Progenitor cell of endocrine pancreas (in vitro differentiated cells): ENCODE measurements around the gene DUS1L. TPM values are rescaled to one million over a fixed set of nuclear protein-coding genes. Genes with fewer than 3 reads are reported as not detected.

Experiments
- DNase-seq: peaks from one replicate; pipeline ENCODE4 v3.0.0; 2021; ENCODE audit warnings: low spot score; ENCODE audit not compliant: unreplicated experiment
- H3K27ac Mint-ChIP-seq: 2 replicates; pipeline ENCODE4 v1.8.0; 2021; ENCODE audit warnings: mild to moderate bottlenecking, moderate library complexity, mixed read lengths
- H3K27me3 Mint-ChIP-seq: 2 replicates; pipeline ENCODE4 v1.8.0; 2021; ENCODE audit warnings: mixed read lengths
- H3K36me3 Mint-ChIP-seq: 2 replicates; pipeline ENCODE4 v1.8.0; 2022; ENCODE audit warnings: mixed read lengths; ENCODE audit not compliant: insufficient read depth
- H3K4me1 Mint-ChIP-seq: 2 replicates; pipeline ENCODE4 v1.8.0; 2021; ENCODE audit warnings: low read depth, mixed read lengths
- H3K4me3 Mint-ChIP-seq: 2 replicates; pipeline ENCODE4 v1.8.0; 2021; ENCODE audit warnings: low read depth, mild to moderate bottlenecking, moderate library complexity, mixed read lengths
- H3K9me3 Mint-ChIP-seq: 2 replicates; pipeline ENCODE4 v1.8.0; 2021; ENCODE audit warnings: low read depth, mixed read lengths
- total RNA-seq: library from RNA; stranded (reverse); gene quantifications from 2 replicates; pipeline ENCODE4 v1.2.1, GENCODE V29; 2021
- TF ChIP-seq, protein P1 (sequence below): fragments of 200-600 bp; sonication (generic); IDR thresholded peaks from one replicate; pipeline ENCODE4 v1.5.0; 2021; ENCODE audit warnings: antibody characterized with exemption, mild to moderate bottlenecking; ENCODE audit not compliant: unreplicated experiment

Gene DUS1L
- total RNA-seq, 1 donor from 2014 or later, result 93.8 TPM

DNA sequence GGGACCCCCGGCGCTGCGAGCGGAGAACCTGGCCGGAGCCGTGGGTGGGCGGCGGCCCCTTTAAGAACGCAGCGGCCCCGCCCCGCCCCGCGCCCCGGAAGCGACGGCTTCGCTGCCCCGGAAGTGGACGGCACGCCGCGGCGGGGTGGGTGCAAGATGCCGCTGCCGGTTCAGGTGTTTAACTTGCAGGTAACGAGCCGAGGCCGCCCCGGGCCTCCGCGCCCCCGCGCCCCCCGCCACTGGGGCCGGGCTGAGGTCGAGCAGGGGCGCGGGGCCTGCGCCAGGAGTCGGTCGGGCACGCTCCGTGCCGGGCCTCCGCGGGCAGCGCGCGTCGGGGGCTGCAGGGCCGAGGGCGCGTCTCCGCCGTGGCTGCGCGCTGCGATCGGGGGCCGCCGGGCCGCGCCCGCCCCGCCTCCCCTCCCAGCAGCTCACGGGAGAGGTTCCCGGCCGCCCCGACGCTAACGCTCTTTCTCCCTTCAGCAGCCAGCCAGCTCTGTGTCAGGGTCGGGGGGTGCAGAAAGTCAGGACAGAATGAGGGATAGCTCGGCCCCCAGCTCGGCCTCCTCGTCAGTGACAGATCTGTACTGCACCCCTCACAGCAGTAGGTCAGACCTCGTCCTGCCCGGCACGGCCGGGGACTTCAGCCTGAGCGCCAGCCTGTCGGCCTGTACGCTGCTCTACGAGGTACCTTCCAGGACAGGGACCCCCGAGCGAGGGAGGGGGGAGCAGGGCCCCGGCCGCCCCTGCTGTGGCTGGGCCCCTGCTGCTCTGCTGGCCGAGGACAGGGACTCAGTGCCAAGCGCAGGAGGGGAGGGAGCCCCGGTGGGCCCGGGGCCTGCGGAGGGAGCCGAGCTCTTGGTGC is 13.6 kb downstream of the DUS1L start, which contains the start of the genes GPS1 and RFNG:
Gene GPS1, plus strand, starts transcription at position 123 of the 862 bp plus-strand sequence. Its CDS starts 34 bp downstream, at position 157.
Gene RFNG, minus strand, starts transcription at position 36 of the 862 bp plus-strand sequence. CDS start 45 bp downstream, outside the sequence.
- H3K4me1 Mint-ChIP-seq, result peaks cover 9% of the 10 kb centered on the region
- peak; percentile 67 for DNase-seq
- H3K36me3 Mint-ChIP-seq, result peaks cover 7% of the 10 kb centered on the region
- peak within 1 kb of the TSS; percentile 91 for H3K27ac Mint-ChIP-seq
- no peaks in the 10 kb centered on the region for H3K9me3 Mint-ChIP-seq
- TF ChIP-seq, protein P1, sequence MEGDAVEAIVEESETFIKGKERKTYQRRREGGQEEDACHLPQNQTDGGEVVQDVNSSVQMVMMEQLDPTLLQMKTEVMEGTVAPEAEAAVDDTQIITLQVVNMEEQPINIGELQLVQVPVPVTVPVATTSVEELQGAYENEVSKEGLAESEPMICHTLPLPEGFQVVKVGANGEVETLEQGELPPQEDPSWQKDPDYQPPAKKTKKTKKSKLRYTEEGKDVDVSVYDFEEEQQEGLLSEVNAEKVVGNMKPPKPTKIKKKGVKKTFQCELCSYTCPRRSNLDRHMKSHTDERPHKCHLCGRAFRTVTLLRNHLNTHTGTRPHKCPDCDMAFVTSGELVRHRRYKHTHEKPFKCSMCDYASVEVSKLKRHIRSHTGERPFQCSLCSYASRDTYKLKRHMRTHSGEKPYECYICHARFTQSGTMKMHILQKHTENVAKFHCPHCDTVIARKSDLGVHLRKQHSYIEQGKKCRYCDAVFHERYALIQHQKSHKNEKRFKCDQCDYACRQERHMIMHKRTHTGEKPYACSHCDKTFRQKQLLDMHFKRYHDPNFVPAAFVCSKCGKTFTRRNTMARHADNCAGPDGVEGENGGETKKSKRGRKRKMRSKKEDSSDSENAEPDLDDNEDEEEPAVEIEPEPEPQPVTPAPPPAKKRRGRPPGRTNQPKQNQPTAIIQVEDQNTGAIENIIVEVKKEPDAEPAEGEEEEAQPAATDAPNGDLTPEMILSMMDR, result no peak
- H3K27me3 Mint-ChIP-seq, result no peaks in the 10 kb centered on the region
- H3K4me3 Mint-ChIP-seq, result peak within 1 kb of the TSS; percentile 88

DNA sequence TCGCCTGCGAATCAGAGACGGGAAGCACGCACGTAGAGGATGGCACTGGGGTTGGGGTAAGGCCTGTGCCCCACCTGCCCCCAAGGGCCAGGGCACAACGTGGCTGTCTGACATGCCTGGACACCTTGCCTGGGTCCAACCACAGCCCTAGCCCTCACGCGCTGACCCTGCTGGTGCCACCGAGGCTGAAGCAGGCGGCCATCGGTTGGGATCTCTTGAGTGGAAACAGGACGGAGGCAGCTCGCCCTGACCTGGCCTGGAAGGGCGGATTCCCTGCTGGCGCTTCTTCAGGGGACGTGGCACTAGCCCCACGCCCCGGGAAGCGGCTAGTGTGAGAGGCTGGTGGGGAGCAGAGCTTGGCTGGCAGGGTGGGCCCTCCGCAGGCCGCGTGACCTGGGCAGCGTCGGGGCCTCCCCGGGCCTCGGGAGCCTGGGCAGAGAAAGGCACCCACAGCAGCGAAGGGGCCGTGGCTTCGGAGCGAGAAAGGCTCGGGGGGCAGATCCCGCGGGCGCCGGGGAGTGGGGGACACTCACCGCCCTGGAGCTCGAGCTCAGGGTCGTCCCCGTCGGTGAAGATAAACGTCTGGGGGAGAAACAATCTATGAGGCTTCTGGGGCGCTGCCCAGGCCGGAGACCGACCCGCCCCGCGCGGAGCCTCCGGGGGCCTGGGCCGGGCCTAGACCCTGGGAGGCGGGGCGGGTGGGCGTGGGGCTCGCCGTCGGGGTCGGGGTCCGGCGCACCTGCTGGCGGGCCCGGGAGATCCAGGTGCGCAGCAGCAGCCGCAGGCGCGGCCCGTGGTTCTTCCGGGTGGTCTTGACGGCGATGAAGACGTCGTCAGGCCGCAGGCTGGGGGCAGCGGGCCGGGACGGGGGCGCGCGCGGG is 14.6 kb downstream of the DUS1L start:
- H3K27ac Mint-ChIP-seq, result peak overlapping the region; percentile 91
- no peak for DNase-seq
- peaks cover 9% of the 10 kb centered on the region for H3K4me1 Mint-ChIP-seq
- H3K27me3 Mint-ChIP-seq, result no peaks in the 10 kb centered on the region
- H3K9me3 Mint-ChIP-seq, result no peaks in the 10 kb centered on the region
- peaks cover 10% of the 10 kb centered on the region for H3K36me3 Mint-ChIP-seq
- TF ChIP-seq, protein P1, result no peak
- peak overlapping the region; percentile 88 for H3K4me3 Mint-ChIP-seq

DNA sequence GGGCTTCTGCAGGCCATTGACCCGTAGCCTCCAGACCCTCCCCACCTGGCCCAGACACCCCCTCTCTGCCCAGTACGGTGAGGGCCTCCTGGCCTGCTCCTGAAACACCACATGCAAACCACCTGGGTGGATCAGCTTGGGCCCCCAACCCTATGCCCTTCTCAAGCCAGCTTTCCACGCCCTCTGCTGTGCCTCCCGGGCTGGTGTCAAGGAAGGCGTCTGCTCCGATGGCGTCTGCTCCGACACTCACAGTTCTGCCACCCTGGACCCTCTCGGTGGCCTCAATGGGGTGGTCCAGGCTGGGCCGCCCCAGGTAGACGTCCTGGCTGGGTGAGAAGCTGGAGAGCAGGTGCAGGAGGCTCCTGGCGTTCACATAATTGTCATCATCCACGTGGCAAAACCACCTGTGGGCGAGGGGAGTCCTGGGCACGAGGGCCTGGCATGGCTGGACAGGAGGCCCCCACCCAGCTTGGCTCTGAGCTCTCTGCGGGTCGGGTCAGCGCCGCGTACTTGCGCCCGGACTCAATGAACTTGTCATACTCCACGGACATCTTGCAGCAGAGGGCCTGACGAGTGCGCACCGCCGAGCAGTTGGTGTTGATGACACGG is 15.3 kb downstream of the DUS1L start:
- Mint-ChIP-seq H3K36me3 (peaks cover 10% of the 10 kb centered on the region), H3K27ac (peak overlapping the region; percentile 91), H3K4me1 (peaks cover 9% of the 10 kb centered on the region), H3K27me3 (no peaks in the 10 kb centered on the region), H3K4me3 (peak overlapping the region; percentile 88), H3K9me3 (no peaks in the 10 kb centered on the region)
- no peak for DNase-seq
- TF ChIP-seq, protein P1, result no peak

DNA sequence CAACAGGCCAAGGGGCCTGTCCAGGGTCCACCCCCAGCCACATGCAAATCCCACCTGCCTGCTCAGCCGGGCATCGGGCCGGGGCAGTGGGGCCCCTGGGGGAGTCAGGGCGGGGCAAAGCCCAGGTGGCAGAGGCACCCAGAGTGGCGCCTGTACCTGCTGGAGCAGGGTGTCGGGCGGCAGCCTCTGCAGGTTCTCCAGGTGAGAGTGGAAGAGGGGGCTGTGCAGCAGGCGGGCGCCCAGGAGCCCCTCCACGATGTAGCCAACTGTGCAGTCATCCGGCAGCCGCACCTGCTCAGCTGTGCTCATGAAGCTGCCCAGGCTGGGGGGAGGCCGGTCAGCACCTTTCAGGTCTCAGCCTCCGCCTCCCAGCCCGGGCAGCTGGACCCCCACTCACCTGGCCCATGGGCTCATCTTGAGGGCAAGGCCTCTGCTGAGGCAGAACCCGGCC is 16.1 kb downstream of the DUS1L start:
- H3K9me3 Mint-ChIP-seq, result no peaks in the 10 kb centered on the region
- no peak overlapping the region for H3K27ac Mint-ChIP-seq
- TF ChIP-seq, protein P1, result no peak
- H3K4me3 Mint-ChIP-seq, result no peak overlapping the region
- H3K4me1 Mint-ChIP-seq, result peaks cover 9% of the 10 kb centered on the region
- no peaks in the 10 kb centered on the region for H3K27me3 Mint-ChIP-seq
- no peak for DNase-seq
- H3K36me3 Mint-ChIP-seq, result peaks cover 10% of the 10 kb centered on the region
